Hepatic stellate cell (primary cell): ENCODE results near the gene MMRN1.

Source experiments
- DNase-seq: peaks from one replicate; pipeline ENCODE4 v3.0.0; 2011; ENCODE audit warnings: low spot score

Gene MMRN1

GRCh38 chr4:89906777-89907521, 12.3 kb downstream of the MMRN1 start:
- DNase-seq: no peak

GRCh38 chr4:89909889-89910288, 15.2 kb downstream of the MMRN1 start:
- no peak for DNase-seq

GRCh38 chr4:89913623-89914022, 19.0 kb downstream of the MMRN1 start:
- no peak for DNase-seq

DNA sequence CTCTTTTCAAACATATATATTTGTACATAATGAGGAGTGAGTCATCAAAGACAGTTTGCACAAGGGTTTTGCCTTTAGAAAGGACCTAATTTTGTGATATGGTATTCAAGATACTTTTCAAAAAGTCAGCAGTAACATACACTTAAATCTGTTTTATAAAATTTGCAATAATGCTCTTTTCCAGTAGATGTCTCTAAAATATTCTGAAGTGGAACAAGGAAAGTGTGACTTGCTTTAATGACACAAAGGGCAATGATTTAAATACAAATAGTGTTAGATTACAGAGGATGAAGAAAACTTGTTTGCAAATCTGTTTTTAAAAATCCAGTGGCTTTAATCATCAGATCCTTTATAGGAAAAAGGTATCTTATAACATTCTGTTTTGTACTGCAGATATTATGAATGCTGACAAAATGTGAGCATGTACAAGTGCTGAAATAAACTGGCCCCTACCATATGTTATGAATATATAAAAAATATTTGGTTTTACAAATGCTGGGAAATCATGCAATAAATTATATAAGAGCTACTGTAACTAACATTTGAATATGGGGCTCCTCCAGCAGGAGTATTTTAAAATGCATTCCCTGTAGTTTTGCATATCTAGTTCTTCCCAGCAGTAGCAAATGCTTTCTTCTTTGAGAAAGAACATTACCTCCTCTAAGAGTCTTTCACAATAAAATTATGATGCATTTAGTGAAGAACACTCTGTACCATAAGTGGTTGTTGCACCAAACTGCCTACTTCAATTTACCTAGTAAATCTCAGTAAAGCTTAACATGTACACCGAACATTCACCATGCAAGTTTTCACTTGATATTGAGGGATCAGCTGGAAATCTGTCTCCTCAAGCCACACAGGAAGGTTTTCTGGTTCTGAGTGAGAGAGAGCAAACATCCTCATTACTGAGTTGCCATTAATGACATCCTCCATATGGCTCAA, 20.2 kb downstream of the MMRN1 start:
- no peak for DNase-seq

- no peak for DNase-seq
These were observed 21.3 kb downstream of the MMRN1 start for GRCh38 chr4:89915937-89916336.

- no peak for DNase-seq
These were observed 28.3 kb downstream of the MMRN1 start for GRCh38 chr4:89922848-89923416.

DNA sequence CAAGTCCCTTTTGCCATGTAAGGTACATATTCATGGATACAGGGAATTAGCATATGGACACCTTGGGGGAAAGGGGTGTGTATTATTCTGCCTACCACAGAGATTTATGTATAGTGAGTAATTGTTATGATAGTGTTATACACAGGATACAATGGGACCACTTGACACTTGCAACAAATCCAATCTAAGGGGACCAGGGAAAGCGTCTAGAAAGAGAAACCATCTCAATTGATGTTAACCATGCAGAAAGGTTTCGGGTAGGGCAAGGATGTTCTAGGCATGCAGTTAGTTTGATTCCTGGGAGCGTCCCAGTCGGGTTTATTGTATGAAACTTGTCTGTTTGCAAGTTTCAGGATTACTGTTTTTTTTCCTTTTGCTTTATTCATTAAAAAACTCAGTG, 34.2 kb downstream of the MMRN1 start:
- DNase-seq: no peak

GRCh38 chr4:89929425-89930159, 34.9 kb downstream of the MMRN1 start:
- no peak for DNase-seq

DNA sequence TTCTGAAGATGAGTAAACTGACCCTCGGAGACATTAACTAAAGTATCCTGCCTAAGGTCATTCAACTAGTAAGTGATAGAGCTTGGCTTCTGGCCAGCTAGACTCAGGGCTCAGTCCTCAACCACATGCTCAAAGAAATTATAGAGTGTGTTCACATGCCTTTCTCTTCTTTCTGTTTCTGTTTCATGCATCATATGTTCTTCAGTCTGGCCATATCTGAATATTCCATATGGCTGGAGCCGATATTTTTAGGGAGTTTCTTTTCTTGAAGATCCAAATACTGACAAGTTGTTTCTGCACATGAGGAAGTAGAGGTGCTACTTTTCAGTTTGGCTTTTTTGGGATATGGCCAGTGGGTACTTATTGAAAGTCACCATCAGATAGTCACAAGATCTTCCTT, 44.9 kb downstream of the MMRN1 start:
- no peak for DNase-seq

GRCh38 chr4:89939994-89940393, 45.3 kb downstream of the MMRN1 start:
- no peak for DNase-seq

DNA sequence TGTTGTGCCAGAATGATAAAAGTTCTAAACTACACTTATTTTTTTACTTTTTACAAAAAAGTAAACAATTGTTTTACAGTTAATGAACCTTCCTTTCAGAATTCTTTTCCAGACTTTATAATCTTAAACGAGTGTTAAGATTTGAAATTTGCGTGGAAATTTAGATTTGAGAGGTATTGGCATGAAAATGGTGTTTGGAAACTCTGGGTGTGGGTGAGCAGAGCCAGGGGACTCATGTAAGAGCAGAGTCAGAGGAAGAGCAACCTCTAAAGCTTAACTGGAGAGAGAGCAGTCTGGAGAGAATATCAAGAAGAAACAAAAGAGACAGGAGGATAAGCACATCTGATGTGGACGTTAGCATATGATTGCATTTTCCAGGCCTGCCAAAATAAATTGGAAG, 48.2 kb downstream of the MMRN1 start:
- no peak for DNase-seq

GRCh38 chr4:89949782-89950387, 55.2 kb downstream of the MMRN1 start:
- DNase-seq: no peak

- DNase-seq: no peak
These were observed 57.8 kb downstream of the MMRN1 start for GRCh38 chr4:89952458-89952857.

DNA sequence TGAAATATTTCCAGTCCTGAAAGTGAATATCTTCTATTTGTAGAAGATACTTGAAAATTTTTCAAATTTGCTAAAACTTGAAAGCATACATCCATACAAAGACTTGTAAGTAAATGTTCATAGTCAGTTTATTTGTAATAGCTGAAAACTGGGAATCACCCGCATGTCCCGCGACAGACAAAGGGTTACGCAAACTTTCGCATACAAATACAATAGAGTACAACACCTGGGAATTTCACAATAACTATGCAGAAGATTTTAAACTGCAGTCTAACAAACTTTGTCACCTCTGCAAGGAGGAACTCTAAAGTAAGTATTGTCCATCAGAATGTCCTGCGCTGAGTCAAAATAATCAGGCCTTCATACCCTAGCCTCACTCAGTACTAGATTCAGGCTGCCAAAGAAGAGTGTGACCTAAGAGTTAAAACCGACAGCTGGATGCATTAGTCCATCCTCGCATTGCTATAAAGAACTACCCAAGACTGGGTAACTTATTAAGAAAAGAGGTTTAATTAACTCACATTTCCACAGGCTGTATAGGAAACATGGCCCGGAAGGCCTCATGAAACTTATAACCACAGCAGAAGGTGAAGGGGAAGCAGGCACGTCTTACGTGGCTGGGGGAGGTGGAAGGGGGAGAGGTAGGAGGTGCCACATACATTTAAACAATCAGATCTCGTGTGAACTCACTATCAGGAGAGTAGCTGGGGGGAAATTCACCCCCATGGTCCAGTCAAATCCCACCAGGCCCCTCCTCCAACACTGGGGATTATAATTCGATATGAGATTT, 60.4 kb downstream of the MMRN1 start:
- DNase-seq: no peak

- no peak for DNase-seq
These were observed 62.6 kb downstream of the MMRN1 start for GRCh38 chr4:89957046-89957926.

GRCh38 chr4:89981789-89982334, 87.2 kb downstream of the MMRN1 start:
- DNase-seq: no peak

DNA sequence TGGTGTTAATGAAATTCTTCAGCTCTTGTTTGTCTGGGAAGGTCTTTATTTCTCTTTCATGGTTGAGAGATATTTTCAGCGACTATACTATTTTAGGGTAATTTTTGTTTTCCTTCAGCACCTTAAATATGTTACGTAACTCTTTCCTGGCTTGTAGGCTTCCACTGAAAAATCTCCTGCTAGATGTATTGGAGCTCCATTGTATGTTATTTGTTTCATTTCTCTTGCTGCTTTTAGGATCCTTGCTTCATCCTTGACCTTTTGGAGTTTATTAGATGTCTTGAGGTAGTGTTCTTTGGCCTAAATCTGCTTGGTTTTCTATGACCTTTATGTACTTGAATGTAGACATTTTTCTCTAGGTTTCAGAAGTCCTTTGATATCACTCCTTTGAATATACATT, 93.6 kb downstream of the MMRN1 start:
- no peak for DNase-seq

DNA sequence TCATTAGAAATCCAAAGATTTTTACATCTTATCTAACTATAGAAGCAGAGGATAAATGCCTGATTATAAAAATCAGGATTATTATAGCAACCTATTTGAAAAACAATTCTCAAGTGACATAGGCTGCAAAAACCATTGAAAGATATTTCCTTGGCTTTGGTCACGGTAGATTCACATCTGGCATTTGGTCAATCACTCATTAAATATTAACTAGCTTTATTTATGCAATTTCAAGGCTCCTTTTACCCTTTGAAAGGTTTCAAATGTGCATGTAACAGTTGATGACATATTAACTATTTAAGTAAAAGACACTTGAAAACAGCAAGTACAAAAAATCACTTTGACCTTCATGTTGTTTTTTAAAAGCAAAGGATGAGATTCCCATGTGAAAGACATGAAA, 98.1 kb downstream of the MMRN1 start:
- no peak for DNase-seq

DNA sequence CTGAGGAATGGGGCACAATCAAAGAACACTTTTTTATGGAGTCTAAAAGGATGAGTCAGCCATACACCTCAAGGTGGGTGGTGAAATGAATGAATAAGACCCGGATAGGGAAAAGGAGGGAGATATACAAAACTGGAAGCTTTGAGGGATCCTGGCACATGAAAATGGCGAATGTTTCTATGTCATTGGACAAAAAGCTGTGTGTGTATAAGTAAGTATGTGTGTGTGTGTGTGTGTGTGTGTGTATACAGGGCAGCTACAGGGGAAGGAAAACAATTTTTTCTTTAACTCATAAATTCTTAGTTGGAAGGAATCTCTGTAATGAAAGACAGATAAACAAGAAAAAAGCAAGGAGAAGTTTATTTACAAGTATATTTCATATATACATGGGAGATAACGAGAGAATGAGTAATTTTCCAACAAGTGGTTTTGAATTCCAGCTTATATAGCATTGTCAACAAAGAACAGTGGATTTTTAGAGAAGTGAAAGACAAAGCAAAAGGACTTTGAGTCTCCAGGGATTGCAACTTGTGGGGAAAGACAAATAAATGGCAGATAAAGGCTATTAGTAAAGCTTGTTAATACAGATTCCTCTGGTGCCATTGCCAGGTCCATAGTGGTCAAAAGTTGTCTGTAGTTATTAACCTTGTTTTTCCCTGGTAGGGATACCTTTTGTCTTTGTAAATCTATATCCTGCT, 99.7 kb downstream of the MMRN1 start:
- DNase-seq: no peak
